ENCODE results near the gene PCDHGA7.
"Not testable (repeated sequence)": the region's sequence is repeated elsewhere in the genome, so short reads cannot be mapped to it uniquely, and the experiment has no call there.

PCDHGA7 gene

DNA sequence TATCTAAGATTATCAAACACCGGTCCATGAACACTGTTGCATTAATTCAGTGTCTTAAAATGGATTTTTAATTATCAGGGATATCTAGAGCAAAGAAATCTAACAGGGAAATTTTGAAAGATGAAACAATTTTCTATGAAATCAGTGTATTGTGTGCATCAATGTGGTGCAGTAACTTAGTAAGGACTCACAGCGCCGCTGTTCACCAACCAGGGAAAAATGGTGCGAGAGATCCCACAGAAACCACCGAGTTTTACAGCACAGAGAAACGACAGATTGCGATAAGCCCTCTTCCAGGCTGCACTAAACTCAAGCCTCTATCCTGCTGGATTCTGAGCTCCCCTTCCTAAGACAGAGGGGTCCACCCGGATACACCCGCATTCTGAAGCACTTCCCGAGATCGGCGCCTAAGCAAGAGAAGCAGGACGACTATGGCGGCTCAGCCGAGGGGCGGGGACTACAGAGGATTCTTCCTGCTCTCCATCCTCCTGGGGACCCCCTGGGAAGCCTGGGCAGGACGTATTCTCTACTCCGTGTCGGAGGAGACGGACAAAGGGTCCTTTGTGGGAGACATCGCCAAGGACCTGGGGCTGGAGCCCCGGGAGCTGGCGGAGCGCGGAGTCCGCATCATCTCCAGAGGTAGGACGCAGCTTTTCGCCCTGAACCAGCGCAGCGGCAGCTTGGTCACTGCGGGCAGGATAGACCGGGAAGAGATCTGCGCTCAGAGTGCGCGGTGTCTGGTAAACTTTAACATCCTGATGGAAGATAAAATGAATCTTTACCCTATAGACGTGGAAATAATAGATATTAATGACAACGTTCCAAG is at the start of gene PCDHGA7:
Gene PCDHGA7 (plus strand): TSS at position 274 of the 826 bp plus-strand sequence. CDS start 158 bp downstream, at position 432.
- in situ Hi-C loops (cut with MboI; ENCODE audit: low sequenced_read_pairs) = no loop called here

DNA sequence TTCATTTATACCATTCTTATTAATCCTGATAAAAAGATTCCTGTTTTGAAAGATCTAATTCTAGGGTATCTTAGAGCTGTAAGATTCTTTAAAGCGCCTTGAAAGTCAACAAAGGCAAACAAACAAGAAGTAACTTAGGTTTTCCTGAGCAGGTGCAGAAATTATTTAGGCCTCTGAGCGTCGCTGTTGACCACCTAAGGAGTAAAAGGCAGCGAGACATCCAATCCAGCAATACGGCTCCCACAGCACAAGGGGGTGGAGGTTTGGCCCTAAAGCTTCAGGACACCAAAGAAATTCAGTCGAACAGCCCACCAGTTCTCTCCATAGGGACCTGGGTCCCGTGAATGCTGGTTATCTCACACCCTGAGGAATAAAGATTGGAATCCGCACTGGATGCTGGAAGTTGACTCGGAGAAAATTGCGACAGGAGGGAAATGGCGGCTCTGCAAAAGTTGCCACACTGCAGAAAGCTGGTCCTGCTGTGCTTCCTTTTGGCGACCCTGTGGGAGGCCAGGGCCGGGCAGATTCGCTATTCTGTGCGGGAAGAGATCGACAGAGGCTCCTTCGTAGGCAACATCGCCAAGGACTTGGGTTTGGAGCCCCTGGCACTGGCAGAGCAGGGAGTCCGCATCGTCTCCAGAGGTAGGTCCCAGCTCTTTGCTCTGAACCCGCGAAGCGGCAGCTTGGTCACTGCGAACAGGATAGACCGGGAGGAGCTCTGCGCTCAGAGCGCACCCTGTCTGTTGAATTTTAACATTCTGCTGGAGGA is 43.8 kb upstream of the PCDHGA7 start, which contains the start of gene PCDHGA2:
Gene PCDHGA2 (plus strand): TSS at position 223 of the 769 bp plus-strand sequence.
- in situ Hi-C loops (cut with MboI; ENCODE audit: low sequenced_read_pairs) = no loop called here

DNA sequence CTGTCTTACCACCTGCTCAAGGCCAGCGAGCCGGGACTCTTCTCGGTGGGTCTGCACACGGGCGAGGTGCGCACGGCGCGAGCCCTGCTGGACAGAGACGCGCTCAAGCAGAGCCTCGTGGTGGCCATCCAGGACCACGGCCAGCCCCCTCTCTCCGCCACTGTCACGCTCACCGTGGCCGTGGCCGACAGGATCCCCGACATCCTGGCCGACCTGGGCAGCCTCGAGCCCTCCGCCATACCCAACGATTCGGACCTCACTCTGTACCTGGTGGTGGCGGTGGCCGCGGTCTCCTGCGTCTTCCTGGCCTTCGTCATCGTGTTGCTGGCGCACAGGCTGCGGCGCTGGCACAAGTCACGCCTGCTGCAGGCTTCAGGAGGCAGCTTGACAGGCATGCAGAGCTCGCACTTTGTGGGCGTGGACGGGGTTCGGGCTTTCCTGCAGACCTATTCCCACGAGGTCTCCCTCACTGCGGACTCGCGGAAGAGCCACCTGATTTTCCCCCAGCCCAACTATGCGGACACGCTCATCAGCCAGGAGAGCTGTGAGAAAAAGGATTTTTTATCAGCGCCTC is 41.7 kb upstream of the PCDHGA7 start:
- in situ Hi-C loops (cut with MboI; ENCODE audit: low sequenced_read_pairs) = not testable (repeated sequence)

DNA sequence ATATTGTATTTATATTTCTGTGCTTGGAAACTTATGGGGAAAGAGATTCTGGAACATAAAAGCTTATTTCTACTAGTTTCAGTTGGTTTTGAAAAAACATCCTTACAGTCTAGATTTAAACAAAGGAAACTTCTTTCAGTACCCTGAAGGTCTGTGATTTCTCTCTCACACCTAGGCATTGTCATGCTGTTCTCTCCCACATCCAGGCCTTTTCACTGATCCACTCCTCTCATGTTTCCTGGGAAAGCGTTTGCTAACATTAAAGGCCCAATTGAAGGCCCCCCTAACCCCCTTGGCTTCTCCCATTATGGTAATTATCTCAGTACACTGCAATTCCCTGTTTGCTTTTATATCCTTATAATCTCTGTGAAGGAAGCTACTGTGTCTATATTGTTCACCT is 39.8 kb upstream of the PCDHGA7 start:
- in situ Hi-C loops (cut with MboI; ENCODE audit: low sequenced_read_pairs) = no loop called here

GRCh38 chr5:141343242-141343952 is 39.1 kb upstream of the PCDHGA7 start, which contains the start of gene PCDHGA3:
Gene PCDHGA3, plus strand, starts transcription at chr5:141343829. Its CDS starts 205 bp downstream, at chr5:141344034.
- in situ Hi-C loops (cut with MboI; ENCODE audit: low sequenced_read_pairs) = no loop called here

GRCh38 chr5:141343953-141344463 is 38.5 kb upstream of the PCDHGA7 start:
- in situ Hi-C loops (cut with MboI; ENCODE audit: low sequenced_read_pairs) = no loop called here

GRCh38 chr5:141345327-141345726 is 37.2 kb upstream of the PCDHGA7 start:
- in situ Hi-C loops (cut with MboI; ENCODE audit: low sequenced_read_pairs) = no loop called here

DNA sequence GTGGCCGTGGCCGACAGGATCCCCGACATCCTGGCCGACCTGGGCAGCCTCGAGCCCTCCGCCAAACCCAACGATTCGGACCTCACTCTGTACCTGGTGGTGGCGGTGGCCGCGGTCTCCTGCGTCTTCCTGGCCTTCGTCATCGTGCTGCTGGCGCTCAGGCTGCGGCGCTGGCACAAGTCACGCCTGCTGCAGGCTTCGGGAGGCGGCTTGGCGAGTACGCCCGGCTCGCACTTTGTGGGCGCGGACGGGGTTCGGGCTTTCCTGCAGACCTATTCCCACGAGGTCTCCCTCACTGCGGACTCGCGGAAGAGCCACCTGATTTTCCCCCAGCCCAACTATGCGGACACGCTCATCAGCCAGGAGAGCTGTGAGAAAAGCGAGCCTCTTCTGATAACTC is 36.5 kb upstream of the PCDHGA7 start:
- in situ Hi-C loops (cut with MboI; ENCODE audit: low sequenced_read_pairs) = not testable (repeated sequence)

- in situ Hi-C loops (cut with MboI; ENCODE audit: low sequenced_read_pairs) = no loop called here
Measured at GRCh38 chr5:141349917-141350619, 32.5 kb upstream of the PCDHGA7 start, which contains the start of gene PCDHGB1. Gene PCDHGB1, plus strand, starts transcription at chr5:141350099. Its CDS starts 162 bp downstream, at chr5:141350261.

DNA sequence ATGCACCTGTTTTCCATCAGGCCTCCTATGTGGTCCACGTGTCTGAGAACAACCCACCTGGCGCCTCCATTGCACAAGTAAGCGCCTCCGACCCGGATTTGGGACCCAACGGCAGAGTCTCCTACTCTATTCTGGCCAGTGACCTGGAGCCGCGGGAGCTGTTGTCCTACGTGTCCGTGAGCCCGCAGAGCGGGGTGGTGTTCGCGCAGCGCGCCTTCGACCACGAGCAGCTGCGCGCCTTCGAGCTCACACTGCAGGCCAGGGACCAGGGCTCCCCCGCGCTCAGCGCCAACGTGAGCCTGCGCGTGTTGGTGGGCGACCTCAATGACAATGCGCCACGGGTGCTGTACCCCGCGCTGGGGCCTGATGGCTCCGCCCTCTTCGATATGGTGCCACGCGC is 31.0 kb upstream of the PCDHGA7 start:
- in situ Hi-C loops (cut with MboI; ENCODE audit: low sequenced_read_pairs) = no loop called here

GRCh38 chr5:141354900-141355469 is 27.6 kb upstream of the PCDHGA7 start, which contains the start of gene PCDHGA4:
Gene PCDHGA4, plus strand, starts transcription at chr5:141355021. Its CDS starts 87 bp downstream, at chr5:141355108.
- in situ Hi-C loops (cut with MboI; ENCODE audit: low sequenced_read_pairs) = no loop called here

- in situ Hi-C loops (cut with MboI; ENCODE audit: low sequenced_read_pairs) = no loop called here
Measured at GRCh38 chr5:141355641-141356040, 26.9 kb upstream of the PCDHGA7 start.

- in situ Hi-C loops (cut with MboI; ENCODE audit: low sequenced_read_pairs) = no loop called here
Measured at GRCh38 chr5:141356133-141356532, 26.4 kb upstream of the PCDHGA7 start.

GRCh38 chr5:141356950-141357349 is 25.6 kb upstream of the PCDHGA7 start:
- in situ Hi-C loops (cut with MboI; ENCODE audit: low sequenced_read_pairs) = no loop called here

DNA sequence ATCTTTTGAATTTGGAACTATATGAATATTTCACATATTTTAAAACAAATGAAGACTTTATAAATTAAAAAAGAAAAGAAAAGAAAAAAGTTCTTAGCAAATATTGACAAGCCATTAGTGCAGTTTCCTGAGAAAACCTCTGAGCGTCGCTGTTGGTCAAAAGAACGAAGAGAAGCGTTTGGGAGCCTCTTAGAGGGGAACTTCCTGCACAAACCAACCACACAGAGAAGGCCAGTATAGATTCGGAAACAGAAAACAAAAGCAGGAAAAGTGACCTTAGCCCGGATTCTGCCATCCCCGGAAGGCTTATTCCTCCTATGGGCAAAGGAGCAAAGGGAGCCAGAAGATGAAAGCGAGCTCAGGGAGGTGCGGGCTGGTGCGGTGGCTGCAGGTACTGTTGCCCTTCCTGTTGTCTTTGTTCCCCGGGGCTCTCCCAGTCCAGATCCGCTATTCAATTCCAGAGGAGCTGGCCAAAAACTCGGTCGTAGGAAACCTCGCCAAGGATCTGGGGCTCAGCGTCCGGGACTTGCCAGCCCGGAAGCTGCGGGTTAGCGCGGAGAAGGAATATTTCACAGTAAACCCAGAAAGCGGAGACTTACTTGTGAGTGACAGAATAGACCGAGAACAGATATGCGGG is 22.6 kb upstream of the PCDHGA7 start, which contains the start of gene PCDHGB2:
Gene PCDHGB2 (plus strand): TSS at position 205 of the 637 bp plus-strand sequence. CDS start 142 bp downstream, at position 347.
- in situ Hi-C loops (cut with MboI; ENCODE audit: low sequenced_read_pairs) = no loop called here

DNA sequence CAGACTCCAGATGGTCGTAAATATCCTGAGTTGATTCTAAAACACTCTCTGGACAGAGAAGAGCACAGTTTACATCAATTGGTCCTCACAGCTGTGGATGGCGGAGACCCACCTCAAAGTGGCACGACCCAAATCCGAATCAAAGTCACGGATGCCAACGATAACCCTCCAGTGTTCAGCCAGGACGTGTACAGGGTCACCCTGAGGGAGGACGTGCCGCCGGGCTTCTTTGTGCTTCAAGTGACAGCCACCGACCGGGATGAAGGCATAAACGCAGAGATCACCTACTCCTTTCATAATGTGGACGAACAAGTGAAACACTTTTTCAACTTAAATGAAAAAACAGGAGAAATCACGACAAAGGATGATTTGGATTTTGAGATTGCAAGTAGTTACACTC is 21.9 kb upstream of the PCDHGA7 start:
- in situ Hi-C loops (cut with MboI; ENCODE audit: low sequenced_read_pairs) = no loop called here

DNA sequence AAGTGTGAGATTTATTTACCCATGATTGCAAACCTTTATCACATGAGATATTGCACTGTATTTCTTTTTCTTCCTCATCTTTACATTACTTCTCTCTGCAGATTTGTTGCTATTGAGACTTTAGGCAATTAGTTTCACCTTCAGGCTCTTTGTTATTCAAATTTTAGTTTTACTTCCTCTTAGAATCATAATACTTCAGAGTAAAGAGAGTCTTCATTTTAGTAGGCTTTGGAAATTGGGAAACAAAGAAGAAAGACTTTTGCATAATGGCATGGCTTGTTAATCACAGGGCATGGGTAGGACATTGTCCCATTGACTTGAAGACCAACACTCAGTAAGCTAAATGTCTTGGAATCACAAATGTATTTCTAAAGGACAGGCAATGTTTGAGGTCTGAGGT is 19.8 kb upstream of the PCDHGA7 start:
- in situ Hi-C loops (cut with MboI; ENCODE audit: low sequenced_read_pairs) = no loop called here

- in situ Hi-C loops (cut with MboI; ENCODE audit: low sequenced_read_pairs) = no loop called here
Measured at GRCh38 chr5:141363952-141364660, 18.4 kb upstream of the PCDHGA7 start, which contains the start of gene PCDHGA5. Gene PCDHGA5, plus strand, starts transcription at chr5:141364162. Its CDS starts 169 bp downstream, at chr5:141364331.

Measured in HL-60/S4 treated with retinoic acid at 250 ng/mL for 4 days and 3 days (cell line).